CD14-positive monocyte (primary cell): Measurements from ENCODE around the gene HNRNPLL. TPM values are rescaled to one million over a fixed set of nuclear protein-coding genes. Genes with fewer than 3 reads are reported as not detected.

Experiments
- DNase-seq, 3 donors: peaks; one replicate each; pipeline ENCODE4 v3.0.0-alpha.2; 2011 to 2022
- H2AFZ ChIP-seq: 2 replicates; pipeline ENCODE4 v1.6.0; 2012; ENCODE audit warnings: mild to moderate bottlenecking, low read depth, low read length, inconsistent platforms; ENCODE audit not compliant: insufficient read depth, poor library complexity, severe bottlenecking
- H3K27ac ChIP-seq, 2 donors: 1 replicate in 1 of 2; 2 replicates in 1 of 2; pipeline ENCODE4 v1.5.1; 2012 to 2013; ENCODE audit warnings: low read length in 2 of 2, control low read depth in 1 of 2, inconsistent platforms in 1 of 2, low read depth in 1 of 2, mild to moderate bottlenecking in 1 of 2
- H3K27me3 ChIP-seq, 2 donors: one replicate each; pipeline versions ENCODE4 v1.6.0 to v1.6.1; 2011 to 2013; ENCODE audit warnings: low read length in 2 of 2; ENCODE audit not compliant: control insufficient read depth in 2 of 2, insufficient read depth in 2 of 2
- H3K36me3 ChIP-seq, 2 donors: replicated peaks in 1 of 2; 1 replicate in 1 of 2; 2 replicates in 1 of 2; pipeline versions ENCODE4 v1.5.1 to v1.6.1; 2012 to 2013; ENCODE audit warnings: low read length in 2 of 2, control low read depth in 1 of 2, inconsistent platforms in 1 of 2, mild to moderate bottlenecking in 1 of 2; ENCODE audit not compliant: insufficient read depth in 2 of 2, control insufficient read depth in 1 of 2
- H3K4me1 ChIP-seq, 2 donors: 1 replicate in 1 of 2; 2 replicates in 1 of 2; pipeline versions ENCODE4 v1.5.1 to v1.6.1; 2012 to 2013; ENCODE audit warnings: low read length in 2 of 2, control low read depth in 1 of 2, inconsistent platforms in 1 of 2, mild to moderate bottlenecking in 1 of 2, moderate library complexity in 1 of 2; ENCODE audit not compliant: insufficient read depth in 2 of 2, control insufficient read depth in 1 of 2
- H3K4me2 ChIP-seq: replicated peaks from 2 replicates; pipeline ENCODE3; 2012; ENCODE audit warnings: low read length, moderate library complexity, mild to moderate bottlenecking; ENCODE audit not compliant: poor library complexity, severe bottlenecking; ENCODE audit errors: extremely low read depth
- H3K4me3 ChIP-seq, 3 experiments: fragments of 200-600 bp in 1 of 3; sonication (generic) in 1 of 3; replicated peaks in 1 of 3; 1 replicate in 2 of 3; 2 replicates in 1 of 3; pipeline ENCODE4 v1.5.1; 2011 to 2013; ENCODE audit warnings: low read length in 3 of 3, mild to moderate bottlenecking in 3 of 3, control low read depth in 2 of 3, low read depth in 2 of 3, inconsistent platforms in 1 of 3, moderate library complexity in 1 of 3
- H3K79me2 ChIP-seq: 2 replicates; pipeline ENCODE4 v1.6.0; 2012; ENCODE audit warnings: mild to moderate bottlenecking, control low read depth, inconsistent platforms, low read length, moderate library complexity; ENCODE audit not compliant: insufficient read depth
- H3K9ac ChIP-seq: 2 replicates; pipeline ENCODE4 v1.6.0; 2017; ENCODE audit warnings: low read length, mild to moderate bottlenecking; ENCODE audit not compliant: insufficient read depth, poor library complexity, severe bottlenecking
- H3K9me3 ChIP-seq, 2 donors: replicated peaks in 1 of 2; 1 replicate in 1 of 2; 2 replicates in 1 of 2; pipeline versions ENCODE4 v1.5.1 to v1.6.1; 2012 to 2013; ENCODE audit warnings: low read length in 2 of 2, control low read depth in 1 of 2; ENCODE audit not compliant: control insufficient read depth in 1 of 2, insufficient read depth in 1 of 2
- H4K20me1 ChIP-seq: 2 replicates; pipeline ENCODE4 v1.6.0; 2012; ENCODE audit warnings: mild to moderate bottlenecking, low read length, control low read depth, moderate library complexity; ENCODE audit not compliant: insufficient read depth
- H3K27ac Mint-ChIP-seq, 7 donors: one replicate each; pipeline ENCODE4 v1.8.0; 2020; ENCODE audit warnings: mild to moderate bottlenecking in 7 of 7, mixed read lengths in 7 of 7, moderate library complexity in 6 of 7, inconsistent platforms in 2 of 7
- H3K27me3 Mint-ChIP-seq, 3 donors: one replicate each; pipeline ENCODE4 v1.8.0; 2021 to 2022; ENCODE audit warnings: low read depth in 3 of 3, mild to moderate bottlenecking in 3 of 3, mixed read lengths in 3 of 3, moderate library complexity in 3 of 3, inconsistent platforms in 1 of 3
- H3K36me3 Mint-ChIP-seq, 2 donors: one replicate each; pipeline ENCODE4 v1.8.0; 2020; ENCODE audit warnings: mixed read lengths in 2 of 2, inconsistent platforms in 1 of 2, mild to moderate bottlenecking in 1 of 2
- H3K4me1 Mint-ChIP-seq: one replicate; pipeline ENCODE4 v1.8.0; 2020; ENCODE audit warnings: mild to moderate bottlenecking, mixed read lengths
- H3K4me3 Mint-ChIP-seq, 2 donors: one replicate each; pipeline ENCODE4 v1.8.0; 2020; ENCODE audit warnings: mild to moderate bottlenecking in 2 of 2, mixed read lengths in 2 of 2, moderate library complexity in 1 of 2
- H3K9me3 Mint-ChIP-seq, 7 donors: one replicate each; pipeline ENCODE4 v1.8.0; 2020 to 2022; ENCODE audit warnings: mixed read lengths in 7 of 7, mild to moderate bottlenecking in 6 of 7, moderate library complexity in 6 of 7, inconsistent platforms in 2 of 7
- WGBS: methylation state at CpG from one replicate; pipeline ENCODE4 v1.1.5; 2013; ENCODE audit warnings: missing lambda C conversion rate; ENCODE audit not compliant: insufficient coverage; 5-methylcytosine and 5-hydroxymethylcytosine counted together
- intact Hi-C, 2 donors: fragments of 100-400 bp; cut with micrococcal nuclease; formaldehyde crosslinking; loops; one replicate each; pipeline versions ENCODE4 v1.15.0 to v1.15.1; 2023
- polyA plus RNA-seq, 3 donors: library from polyadenylated mRNA; depleted of rRNA in 1 of 3; unstranded in 2 of 3; stranded (reverse) in 1 of 3; fragments of 300-500 nt in 2 of 3; fragments of >200 nt in 1 of 3; fragmentation: Illumina TruSeq in 2 of 3; gene quantifications; 1 replicate in 2 of 3; 2 replicates in 1 of 3; pipeline ENCODE4 v1.2.3, GENCODE V29; 2012 to 2021
- TF ChIP-seq, protein P1 (sequence below): fragments of 200-600 bp; IDR thresholded peaks from one replicate; pipeline ENCODE4 v1.8.0; 2022; ENCODE audit warnings: antibody characterized with exemption, mild to moderate bottlenecking

HNRNPLL gene
- polyA plus RNA-seq, 3 donors: 12.4 to 16.8 (median 13.8) TPM

DNA sequence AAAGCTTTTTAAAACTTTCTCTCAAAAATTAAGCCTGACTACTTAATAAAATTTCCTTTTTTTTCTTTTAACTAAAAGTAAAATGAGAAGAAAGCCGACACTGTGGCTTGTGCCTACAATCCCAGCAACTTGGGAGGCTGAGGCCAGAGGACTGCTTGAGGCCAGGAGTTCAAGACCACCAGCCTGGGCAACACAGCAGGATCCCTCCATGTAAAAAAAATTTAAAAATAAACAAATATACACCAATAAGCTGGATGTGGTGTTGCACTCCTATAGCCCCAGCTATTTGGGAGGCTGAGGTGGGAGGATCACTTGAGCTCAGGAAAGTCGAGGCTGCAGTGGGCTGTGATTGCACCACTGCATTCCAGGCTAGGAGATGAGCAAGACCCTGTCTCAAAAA, 37.4 kb downstream of the HNRNPLL start:
- no peaks in the 10 kb centered on the region for H3K9me3 Mint-ChIP-seq
- H3K36me3 ChIP-seq: peaks cover 78 to 96% of the 10 kb centered on the region in 2 donors
- no peak overlapping the region for H3K27ac ChIP-seq
- H3K27ac Mint-ChIP-seq: no peak overlapping the region
- no peaks in the 10 kb centered on the region for H3K27me3 ChIP-seq
- H4K20me1 ChIP-seq: no peaks in the 10 kb centered on the region
- H3K4me3 ChIP-seq: no peak overlapping the region
- H2AFZ ChIP-seq: no peak overlapping the region
- no peak for DNase-seq
- H3K4me1 Mint-ChIP-seq: no peaks in the 10 kb centered on the region
- no peak overlapping the region for H3K4me3 Mint-ChIP-seq
- H3K9me3 ChIP-seq: no peaks in the 10 kb centered on the region
- no peaks in the 10 kb centered on the region for H3K4me1 ChIP-seq
- WGBS: no CpG with 5 or more reads among the region's 2 CpGs
- TF ChIP-seq, protein P1, sequence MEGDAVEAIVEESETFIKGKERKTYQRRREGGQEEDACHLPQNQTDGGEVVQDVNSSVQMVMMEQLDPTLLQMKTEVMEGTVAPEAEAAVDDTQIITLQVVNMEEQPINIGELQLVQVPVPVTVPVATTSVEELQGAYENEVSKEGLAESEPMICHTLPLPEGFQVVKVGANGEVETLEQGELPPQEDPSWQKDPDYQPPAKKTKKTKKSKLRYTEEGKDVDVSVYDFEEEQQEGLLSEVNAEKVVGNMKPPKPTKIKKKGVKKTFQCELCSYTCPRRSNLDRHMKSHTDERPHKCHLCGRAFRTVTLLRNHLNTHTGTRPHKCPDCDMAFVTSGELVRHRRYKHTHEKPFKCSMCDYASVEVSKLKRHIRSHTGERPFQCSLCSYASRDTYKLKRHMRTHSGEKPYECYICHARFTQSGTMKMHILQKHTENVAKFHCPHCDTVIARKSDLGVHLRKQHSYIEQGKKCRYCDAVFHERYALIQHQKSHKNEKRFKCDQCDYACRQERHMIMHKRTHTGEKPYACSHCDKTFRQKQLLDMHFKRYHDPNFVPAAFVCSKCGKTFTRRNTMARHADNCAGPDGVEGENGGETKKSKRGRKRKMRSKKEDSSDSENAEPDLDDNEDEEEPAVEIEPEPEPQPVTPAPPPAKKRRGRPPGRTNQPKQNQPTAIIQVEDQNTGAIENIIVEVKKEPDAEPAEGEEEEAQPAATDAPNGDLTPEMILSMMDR: no peak
- no peak overlapping the region for H3K9ac ChIP-seq
- intact Hi-C loops: no loop called here
- H3K27me3 Mint-ChIP-seq: no peaks in the 10 kb centered on the region
- H3K36me3 Mint-ChIP-seq: peaks cover 58 to 70% of the 10 kb centered on the region in 2 donors
- no peak overlapping the region for H3K4me2 ChIP-seq
- no peaks in the 10 kb centered on the region for H3K79me2 ChIP-seq

DNA sequence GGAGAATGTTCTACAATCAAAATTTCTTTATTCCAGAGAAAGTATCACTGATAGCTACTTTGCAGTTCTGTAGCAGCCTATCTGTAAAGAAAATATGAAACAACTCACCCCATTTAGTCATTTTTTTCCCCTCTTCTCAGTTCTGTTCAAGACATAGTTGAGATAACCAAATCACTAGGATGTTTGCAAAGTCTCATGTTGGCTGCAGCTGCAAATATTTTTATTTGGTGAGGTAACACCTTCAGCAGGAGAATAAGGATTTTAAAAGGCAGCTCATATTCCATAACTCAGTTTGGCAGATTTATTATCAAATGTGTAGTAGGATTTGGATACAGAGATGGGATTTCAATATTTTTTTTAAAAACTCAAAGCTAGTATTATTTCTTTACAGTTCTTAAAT, 41.0 kb downstream of the HNRNPLL start:
- no peak overlapping the region for H3K27ac ChIP-seq
- Mint-ChIP-seq H3K4me3 (no peak overlapping the region), H3K27me3 (peaks cover 0 to 3% (median 0%) of the 10 kb centered on the region in 3 donors), H3K4me1 (peaks cover 8% of the 10 kb centered on the region), H3K9me3 (no peaks in the 10 kb centered on the region), H3K27ac (no peak overlapping the region), H3K36me3 (peaks cover 42 to 53% of the 10 kb centered on the region in 2 donors)
- H4K20me1 ChIP-seq: no peaks in the 10 kb centered on the region
- no peak overlapping the region for H3K4me3 ChIP-seq
- peaks cover 4 to 16% of the 10 kb centered on the region in 2 donors for H3K4me1 ChIP-seq
- no peak overlapping the region for H3K4me2 ChIP-seq
- H3K36me3 ChIP-seq: peaks cover 46 to 65% of the 10 kb centered on the region in 2 donors
- no peak overlapping the region for H3K9ac ChIP-seq
- H3K9me3 ChIP-seq: no peaks in the 10 kb centered on the region
- H3K79me2 ChIP-seq: no peaks in the 10 kb centered on the region
- no peak overlapping the region for H2AFZ ChIP-seq
- DNase-seq: no peak
- H3K27me3 ChIP-seq: no peaks in the 10 kb centered on the region
- intact Hi-C loops: no loop called here
- TF ChIP-seq, protein P1: no peak
